Bronchial epithelial cell (primary cell): Measurements from ENCODE around the gene CHCHD1. TPM values are rescaled to one million over a fixed set of nuclear protein-coding genes. Genes with fewer than 3 reads are reported as not detected.

Experiments used
- DNase-seq: peaks from one replicate; pipeline ENCODE4 v3.0.0-alpha.2; 2010; ENCODE audit warnings: low read depth
- FAIRE-seq: peaks from 2 replicates; lab custom pipeline; 2011; peaks lifted over from hg19 to GRCh38; lab: Jason Lieb, UNC
- H3K27me3 ChIP-seq: 2 replicates; pipeline ENCODE4 v1.5.1; 2011; ENCODE audit warnings: low read length; ENCODE audit not compliant: control insufficient read depth, insufficient read depth
- H3K36me3 ChIP-seq: 2 replicates; pipeline ENCODE4 v1.5.1; 2011; ENCODE audit warnings: low read length; ENCODE audit not compliant: control insufficient read depth, insufficient read depth
- H3K4me3 ChIP-seq: 2 replicates; pipeline ENCODE4 v1.5.1; 2011; ENCODE audit warnings: mild to moderate bottlenecking, low read depth, low read length, control low read depth
- total RNA-seq: library from RNA; depleted of rRNA; stranded (reverse); fragments of >200 nt; gene quantifications from 2 replicates; pipeline ENCODE4 v1.2.1, GENCODE V29; 2014
- TF ChIP-seq, protein P1 (sequence below): IDR thresholded peaks from 2 replicates; pipeline ENCODE4 v1.5.1; 2011; ENCODE audit warnings: mild to moderate bottlenecking, moderate library complexity, low read length, control low read depth, inconsistent platforms; ENCODE audit not compliant: insufficient read depth, severe bottlenecking

CHCHD1 gene
- total RNA-seq, 1 donor from 2014 or later: 13.2 TPM

DNA sequence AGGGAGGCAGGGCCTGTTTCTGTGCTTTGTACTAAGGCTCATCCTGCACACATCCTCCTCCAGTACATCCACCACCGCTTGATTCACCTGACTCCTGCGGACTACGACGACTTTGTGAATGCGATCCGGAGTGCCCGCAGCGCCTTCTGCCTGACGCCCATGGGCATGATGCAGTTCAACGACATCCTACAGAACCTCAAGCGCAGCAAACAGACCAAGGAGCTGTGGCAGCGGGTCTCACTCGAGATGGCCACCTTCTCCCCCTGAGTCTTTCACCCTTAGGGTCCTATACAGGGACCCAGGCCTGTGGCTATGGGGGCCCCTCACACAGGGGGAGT is 19.4 kb downstream of the CHCHD1 start:
- FAIRE-seq: no peak

DNA sequence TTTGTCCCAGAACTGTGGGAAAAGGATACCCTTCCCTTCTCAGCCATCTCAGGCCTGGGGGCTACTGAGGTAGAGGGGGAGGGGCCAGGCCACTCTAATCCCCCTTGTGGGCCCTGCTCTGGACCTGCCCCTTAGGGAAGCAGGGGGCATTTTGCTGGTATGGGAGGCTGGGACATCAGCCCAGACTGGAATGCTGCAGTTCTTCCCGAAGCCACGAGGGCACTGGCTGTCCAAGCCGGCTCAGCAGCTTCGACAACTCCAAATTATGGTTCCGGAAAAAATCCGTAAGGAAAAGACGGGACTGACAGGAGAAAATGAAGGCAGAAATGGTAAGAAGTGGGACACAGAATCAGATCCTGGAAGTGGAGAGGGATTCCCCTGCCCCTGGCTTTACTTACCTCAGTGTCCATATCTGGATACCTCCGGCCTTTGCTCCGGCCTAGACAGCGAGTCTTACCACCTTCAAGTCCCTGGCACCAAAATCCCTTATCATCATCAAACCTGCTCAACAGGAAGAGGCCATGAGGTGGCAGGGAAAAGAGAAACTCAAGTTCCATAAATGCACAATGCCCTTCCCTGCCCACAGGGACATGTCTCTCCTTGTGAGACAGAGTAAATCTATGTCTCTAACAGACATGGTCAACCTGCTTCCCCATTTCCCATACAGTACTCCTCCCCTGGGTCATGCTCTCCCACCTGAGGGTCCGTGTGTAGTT is 20.6 kb downstream of the CHCHD1 start:
- FAIRE-seq (peak; percentile 13), DNase-seq (peak; percentile 29)
- TF ChIP-seq, protein P1, sequence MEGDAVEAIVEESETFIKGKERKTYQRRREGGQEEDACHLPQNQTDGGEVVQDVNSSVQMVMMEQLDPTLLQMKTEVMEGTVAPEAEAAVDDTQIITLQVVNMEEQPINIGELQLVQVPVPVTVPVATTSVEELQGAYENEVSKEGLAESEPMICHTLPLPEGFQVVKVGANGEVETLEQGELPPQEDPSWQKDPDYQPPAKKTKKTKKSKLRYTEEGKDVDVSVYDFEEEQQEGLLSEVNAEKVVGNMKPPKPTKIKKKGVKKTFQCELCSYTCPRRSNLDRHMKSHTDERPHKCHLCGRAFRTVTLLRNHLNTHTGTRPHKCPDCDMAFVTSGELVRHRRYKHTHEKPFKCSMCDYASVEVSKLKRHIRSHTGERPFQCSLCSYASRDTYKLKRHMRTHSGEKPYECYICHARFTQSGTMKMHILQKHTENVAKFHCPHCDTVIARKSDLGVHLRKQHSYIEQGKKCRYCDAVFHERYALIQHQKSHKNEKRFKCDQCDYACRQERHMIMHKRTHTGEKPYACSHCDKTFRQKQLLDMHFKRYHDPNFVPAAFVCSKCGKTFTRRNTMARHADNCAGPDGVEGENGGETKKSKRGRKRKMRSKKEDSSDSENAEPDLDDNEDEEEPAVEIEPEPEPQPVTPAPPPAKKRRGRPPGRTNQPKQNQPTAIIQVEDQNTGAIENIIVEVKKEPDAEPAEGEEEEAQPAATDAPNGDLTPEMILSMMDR: peak; percentile 12
- peaks cover 44% of the 10 kb centered on the region for H3K36me3 ChIP-seq
- H3K27me3 ChIP-seq: no peaks in the 10 kb centered on the region
- no peak overlapping the region for H3K4me3 ChIP-seq

More for the DNA sequence above, 19.4 kb downstream of the CHCHD1 start:
- TF ChIP-seq, protein P1: no peak
- DNase-seq: no peak
- Histone ChIP-seq H3K36me3 (peaks cover 43% of the 10 kb centered on the region), H3K27me3 (no peaks in the 10 kb centered on the region), H3K4me3 (no peak overlapping the region)

DNA sequence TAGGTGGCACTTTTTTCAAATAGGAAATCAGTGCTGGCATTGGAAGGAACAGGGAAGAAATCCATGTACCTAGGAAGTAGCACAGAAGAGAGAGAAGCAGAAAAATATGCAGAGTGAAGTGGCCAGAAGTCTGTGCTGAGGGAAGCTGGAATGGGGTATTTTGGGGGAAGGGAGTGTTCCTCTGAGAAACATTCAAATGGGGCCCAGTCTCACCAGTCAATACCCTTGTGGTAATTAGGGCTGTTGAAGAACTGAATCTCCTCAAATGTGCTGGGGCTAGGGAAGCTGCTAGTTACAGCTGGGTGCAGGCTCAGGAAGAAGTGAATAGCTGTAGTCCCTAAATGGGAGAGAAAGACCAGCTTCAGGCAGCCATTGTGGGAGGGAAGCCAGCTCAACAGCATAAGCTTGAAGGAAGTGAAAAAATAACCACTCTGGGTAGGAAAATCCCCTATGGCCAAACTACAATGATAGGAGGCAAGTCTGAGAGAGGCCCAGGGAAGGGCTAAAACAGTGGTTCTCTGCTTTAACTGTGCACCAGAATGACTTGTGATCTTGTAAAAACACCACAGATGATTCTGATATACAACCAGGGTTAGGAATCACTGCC is 21.9 kb downstream of the CHCHD1 start:
- TF ChIP-seq, protein P1: no peak
- no peak for DNase-seq
- H3K27me3 ChIP-seq: no peaks in the 10 kb centered on the region
- no peak overlapping the region for H3K4me3 ChIP-seq
- FAIRE-seq: no peak
- H3K36me3 ChIP-seq: peaks cover 46% of the 10 kb centered on the region

DNA sequence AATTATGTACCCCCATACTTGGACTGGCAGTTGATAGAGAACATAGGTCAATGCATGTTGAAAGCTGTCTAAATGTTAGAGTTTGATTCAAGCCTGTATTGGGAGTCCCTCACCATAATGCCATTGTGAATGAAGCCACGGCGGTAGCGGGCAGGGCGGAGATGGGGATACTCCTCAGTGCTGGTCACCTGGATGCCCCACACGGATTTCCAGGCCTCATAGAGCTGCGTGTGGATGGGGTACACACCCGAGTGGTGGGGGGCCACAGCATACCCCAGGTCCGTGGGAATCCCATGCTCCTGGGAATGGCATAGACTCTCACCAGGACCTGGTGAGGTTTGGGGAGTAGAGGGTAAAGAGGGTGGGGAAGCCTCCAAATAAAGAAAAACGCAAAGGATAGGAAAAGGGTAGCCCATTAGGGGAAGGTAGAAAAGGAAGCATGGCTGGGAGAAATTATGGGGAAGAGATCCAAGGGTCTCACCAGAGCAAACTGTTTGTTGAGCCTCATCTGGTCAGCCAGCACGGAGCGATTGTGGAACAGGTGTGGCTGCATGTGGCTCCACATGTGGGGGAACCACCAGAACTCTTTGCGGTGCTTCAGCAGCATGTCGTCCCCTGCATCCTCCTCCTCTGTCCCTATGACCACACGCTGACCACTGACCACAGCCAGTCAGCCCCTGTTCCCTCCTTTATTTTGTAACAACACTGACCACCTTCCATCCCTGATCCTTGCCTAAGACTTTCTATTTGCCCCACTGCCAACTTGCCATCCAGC is 24.5 kb downstream of the CHCHD1 start:
- Histone ChIP-seq H3K27me3 (no peaks in the 10 kb centered on the region), H3K4me3 (no peak overlapping the region), H3K36me3 (peaks cover 34% of the 10 kb centered on the region)
- DNase-seq: no peak
- TF ChIP-seq, protein P1: no peak
- no peak for FAIRE-seq

DNA sequence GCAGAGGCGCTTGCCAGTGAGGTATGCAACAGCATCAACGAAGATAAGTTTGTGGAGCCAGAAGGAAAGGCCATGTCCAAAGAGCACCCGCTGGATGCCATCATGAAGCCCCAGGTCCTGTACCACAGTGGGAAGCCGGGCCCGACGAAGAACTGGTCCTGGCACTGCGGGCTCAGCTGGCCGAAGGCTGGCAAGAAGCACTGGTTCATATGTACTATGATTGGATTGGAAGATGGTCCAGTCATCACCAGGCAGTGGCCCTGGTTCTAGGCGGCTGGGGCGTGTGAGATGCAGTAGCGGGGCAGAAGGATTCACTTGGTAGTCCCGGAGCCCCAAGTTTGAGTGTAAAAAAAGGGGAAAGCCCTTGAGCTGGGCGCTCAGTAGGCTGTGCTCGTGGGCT is 25.6 kb downstream of the CHCHD1 start:
- TF ChIP-seq, protein P1: no peak
- no peak for FAIRE-seq
- no peak for DNase-seq
- Histone ChIP-seq H3K36me3 (peaks cover 27% of the 10 kb centered on the region), H3K27me3 (no peaks in the 10 kb centered on the region), H3K4me3 (no peak overlapping the region)
